Left colon (tissue), 2 donors: ENCODE results near the gene ITGA1. TPM values are rescaled to one million over a fixed set of nuclear protein-coding genes. Genes with fewer than 3 reads are reported as not detected.

Source experiments
- ATAC-seq: fragments of 200-7000 bp; cut with Tn5 transposase; one replicate; pipeline ENCODE4 v1.9.1; 2020; ENCODE audit warnings: mild to moderate bottlenecking, moderate library complexity
- DNase-seq, 2 donors: peaks; one replicate each; pipeline ENCODE4 v3.0.0-alpha.2; 2020
- intact Hi-C, 2 donors: fragments of 100-400 bp; cut with DNase I in 1 of 2; cut with micrococcal nuclease in 1 of 2; formaldehyde crosslinking; loops; one replicate each; pipeline versions ENCODE4 v1.11.2 to v1.14.0; 2022; cut with DNase I, micrococcal nuclease
- total RNA-seq, 2 donors: library from RNA; stranded (reverse); fragmentation: NEBNext Ultra II Directional; extraction: Animal tissue kit (Norgen Biotek cat#: 25700); gene quantifications; one replicate each; pipeline ENCODE4 v1.2.1, GENCODE V29; 2021
- donor health status: DM: no; HTN: no; CAD: no.
- donor health status: DM: yes; HTN: yes; CAD: no.

The ITGA1 gene
- total RNA-seq, 2 donors from 2014 or later: 25.2 to 47.0 TPM

DNA sequence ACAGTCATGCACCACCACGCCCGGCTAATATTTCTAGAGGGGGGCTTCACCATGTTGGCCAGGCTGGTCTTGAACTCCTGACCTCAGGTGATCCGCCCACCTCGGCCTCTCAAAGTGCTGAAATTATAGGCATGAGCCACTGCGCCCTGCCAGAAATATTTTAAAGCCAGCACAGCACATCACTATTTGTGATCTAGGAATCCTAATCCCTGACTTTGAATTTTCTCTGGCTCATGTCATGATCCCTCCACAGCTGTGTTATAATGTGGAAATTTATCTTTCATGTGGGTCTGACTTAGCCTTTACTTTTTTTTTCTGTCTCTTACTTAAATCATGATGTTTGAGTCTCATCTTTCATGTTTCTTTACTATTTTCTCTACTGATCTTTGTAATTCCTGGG is 18.7 kb upstream of the ITGA1 start:
- no peak for DNase-seq
- intact Hi-C loops: no loop called here
- ATAC-seq: no peak

DNA sequence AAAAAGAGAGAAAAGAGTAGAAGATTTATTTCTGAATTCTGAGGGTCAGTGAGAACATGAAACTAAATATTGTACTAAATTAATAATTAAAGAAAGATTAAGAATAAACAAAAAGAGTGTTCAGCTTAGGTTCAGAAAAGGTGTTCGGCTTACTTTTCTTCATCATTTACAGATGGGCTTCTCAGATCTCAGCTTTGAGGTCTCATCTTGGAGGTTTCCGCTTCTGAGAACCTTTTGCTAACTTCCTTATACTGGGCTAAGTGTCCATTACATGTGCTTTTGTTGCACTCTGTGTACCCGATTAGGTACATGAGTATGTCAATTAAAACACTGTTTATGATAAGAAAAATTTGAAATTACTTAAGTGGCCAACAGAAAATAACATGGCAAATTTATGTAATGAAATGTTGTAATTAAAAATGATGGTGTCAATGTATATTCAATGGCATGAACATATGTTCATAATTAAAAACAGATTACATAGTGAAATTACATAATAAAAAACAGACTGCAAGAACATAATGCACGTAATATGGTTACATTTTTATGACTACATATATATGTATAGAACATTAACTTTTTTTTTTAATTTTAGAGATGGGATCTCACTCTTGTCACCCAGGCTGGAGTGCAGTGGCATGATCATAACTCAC is 17.3 kb upstream of the ITGA1 start:
- DNase-seq (no peak), ATAC-seq (no peak)
- intact Hi-C loops: no loop called here

DNA sequence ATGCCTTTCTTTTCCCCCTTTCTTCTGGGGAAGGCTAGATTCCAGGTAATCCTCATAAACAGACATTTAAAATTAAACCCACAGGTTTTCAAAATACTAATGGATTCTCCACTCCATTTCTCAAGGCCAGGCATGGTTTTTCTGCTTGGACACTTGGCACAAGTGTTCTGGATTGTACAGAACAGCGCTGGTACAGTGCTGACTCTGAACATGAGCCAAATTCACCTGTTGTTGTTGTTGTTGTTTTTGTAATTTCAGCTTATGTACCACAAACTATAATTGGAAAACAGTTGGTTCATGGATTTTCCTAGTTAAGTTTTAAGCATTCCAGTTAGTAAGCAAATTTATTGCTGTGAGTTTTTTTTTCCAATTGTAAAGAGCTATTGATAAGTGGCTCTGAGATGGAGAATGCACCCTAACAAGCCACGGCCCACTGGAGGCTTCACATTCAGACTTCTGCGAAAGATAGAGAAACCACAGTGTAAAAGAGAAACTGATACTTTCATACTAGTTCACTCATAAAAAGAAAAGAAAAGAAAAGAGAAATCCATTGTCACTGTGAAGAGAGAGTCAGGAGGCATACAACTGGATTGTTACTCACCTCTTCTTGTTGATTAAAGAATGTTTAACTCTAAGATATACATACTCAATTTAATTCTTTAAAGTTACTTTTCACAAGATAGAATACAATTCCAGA is 16.2 kb upstream of the ITGA1 start:
- intact Hi-C loops: no loop called here
- ATAC-seq (no peak), DNase-seq (no peak)

DNA sequence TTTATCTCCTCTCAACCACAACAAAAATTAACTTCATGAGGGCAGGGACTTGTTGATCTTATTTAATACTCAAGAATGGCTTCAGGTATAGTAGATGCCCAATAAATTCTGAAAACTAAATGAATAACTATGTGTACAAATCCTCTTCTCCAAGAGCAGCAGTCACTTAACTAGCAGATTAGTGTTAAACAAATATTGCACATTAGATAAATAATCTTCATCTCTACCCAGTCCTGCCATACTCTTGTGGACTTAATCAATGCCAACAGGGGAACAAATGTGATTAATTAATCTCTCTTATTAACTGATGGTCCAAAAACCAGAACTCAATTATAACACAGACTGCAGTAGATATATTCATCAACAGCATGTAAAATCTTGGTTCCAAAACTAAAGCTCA is 15.0 kb upstream of the ITGA1 start:
- ATAC-seq (no peak), DNase-seq (no peak)
- intact Hi-C loops: no loop called here

DNA sequence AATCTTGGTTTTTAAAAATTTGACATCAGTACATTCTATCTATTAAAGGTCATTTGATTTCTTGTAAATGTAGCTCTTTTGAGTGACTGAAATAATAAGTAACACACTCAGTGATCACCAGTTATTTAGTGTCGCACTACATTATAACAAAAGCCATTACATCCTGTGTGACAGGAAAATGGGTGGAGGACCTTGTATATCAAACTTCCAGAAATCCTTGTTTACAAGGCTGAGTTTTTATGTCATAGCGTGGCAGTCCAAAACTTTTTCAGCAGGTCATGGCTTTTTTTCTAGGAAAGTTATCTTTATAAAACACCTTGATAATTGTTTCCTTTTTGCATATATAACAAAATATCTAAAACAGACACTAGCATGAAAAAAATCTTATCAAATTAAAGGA is 14.4 kb upstream of the ITGA1 start:
- no peak for DNase-seq
- intact Hi-C loops: no loop called here

DNA sequence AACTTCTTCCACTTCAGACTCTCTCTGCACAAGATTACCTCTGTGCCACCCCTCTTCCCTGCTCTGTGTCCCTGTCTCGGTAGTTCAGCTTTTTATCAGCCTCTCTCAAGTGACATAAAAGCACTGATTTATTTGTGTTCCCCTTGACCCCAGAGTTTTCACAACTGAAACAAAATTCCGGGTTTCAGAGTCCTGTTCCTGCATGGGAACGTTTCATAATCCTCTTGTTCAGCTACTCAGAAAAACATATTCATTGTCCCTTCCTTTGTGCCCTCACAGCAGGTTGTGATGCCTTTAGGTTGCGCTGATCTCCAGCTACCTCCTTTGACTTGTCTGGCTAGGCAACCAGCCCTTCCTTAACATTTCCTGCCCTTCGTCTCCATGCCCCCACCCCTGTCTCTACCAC is 13.7 kb upstream of the ITGA1 start:
- ATAC-seq (no peak), DNase-seq (no peak)
- intact Hi-C loops: no loop called here

More for the DNA sequence above, 14.4 kb upstream of the ITGA1 start:
- ATAC-seq: no peak

DNA sequence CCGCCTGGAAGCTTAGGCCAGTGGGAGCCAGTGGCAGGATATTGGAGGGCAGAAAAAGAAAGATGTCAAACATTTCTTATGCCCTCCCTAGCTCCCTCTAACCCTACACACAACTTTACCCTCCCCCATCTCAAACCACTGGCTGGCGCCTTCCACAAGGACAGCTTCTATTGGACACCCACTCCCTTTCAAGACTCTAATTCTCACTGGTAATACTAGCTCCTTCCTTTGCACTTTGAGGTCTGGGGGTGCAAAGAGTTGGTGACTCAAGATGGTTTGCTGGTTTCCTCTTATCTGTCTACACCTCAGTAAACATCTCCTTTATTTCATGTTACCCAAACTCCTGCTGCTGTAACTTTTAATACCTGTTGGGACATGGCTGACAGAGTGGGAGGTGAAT is 11.6 kb upstream of the ITGA1 start:
- ATAC-seq: no peak

DNA sequence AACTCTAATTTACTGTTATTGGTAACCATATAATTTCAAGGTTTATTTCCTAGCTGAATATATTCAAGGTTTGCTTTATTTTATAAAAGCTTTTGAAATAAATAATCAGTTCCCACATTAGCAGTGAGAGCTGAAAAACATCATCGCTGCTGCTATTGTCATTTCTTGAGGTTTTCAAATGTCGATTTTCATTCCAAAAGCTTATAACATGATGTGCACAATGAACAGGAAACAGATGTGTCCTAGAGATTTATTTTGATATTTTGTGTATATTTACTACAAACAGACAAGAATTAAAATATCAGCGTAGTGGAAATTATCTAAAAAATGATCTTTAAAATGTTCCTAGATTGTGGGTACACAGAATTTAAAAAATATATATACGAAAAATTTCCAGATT is 10.5 kb upstream of the ITGA1 start:
- no peak for ATAC-seq
- intact Hi-C loops: no loop called here

More for the DNA sequence above, 11.6 kb upstream of the ITGA1 start:
- intact Hi-C loops: no loop called here
- peak in 1 of 2 donors; percentile 4 for DNase-seq

DNA sequence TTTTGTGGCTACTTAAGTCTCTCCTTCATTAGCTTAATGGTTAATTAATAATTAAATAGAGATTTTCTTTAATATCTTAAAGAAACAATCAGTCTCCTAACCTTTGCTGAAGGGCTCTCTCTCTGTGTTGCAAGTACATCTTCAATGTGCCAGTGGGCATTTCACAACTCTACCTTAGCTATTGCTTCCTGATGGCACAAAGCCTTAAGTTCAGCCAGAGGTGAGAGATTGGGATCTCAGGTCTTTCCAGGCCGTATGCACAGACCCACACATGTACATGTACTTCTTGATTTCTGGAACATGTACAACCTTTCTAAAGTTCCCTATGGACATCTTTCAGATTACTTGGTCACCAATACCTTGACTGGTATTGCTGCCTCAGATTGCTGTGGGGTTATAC is 8.9 kb upstream of the ITGA1 start:
- ATAC-seq: no peak
- no peak for DNase-seq
- intact Hi-C loops: no loop called here

More for the DNA sequence above, 10.5 kb upstream of the ITGA1 start:
- DNase-seq: no peak

DNA sequence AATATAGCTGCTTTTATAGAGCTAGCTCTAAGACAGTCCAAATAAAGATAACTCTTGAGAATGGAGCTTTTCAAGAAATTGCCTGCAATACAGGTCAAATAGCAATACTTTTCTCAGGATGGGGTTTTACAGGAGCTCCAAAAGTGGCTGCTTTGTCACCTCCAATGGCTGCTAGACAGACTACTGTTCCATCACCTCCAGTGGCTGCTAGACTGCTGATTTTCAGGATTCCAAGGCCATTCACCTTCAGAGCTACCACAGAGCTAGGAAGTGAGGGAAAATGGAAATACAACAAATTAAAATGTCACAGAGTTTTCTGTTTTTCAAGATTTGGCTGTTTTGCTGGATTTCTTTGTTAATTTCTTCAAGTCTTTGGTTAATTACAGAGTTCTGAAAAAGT is 8.5 kb upstream of the ITGA1 start:
- DNase-seq (no peak), ATAC-seq (no peak)
- intact Hi-C loops: no loop called here

DNA sequence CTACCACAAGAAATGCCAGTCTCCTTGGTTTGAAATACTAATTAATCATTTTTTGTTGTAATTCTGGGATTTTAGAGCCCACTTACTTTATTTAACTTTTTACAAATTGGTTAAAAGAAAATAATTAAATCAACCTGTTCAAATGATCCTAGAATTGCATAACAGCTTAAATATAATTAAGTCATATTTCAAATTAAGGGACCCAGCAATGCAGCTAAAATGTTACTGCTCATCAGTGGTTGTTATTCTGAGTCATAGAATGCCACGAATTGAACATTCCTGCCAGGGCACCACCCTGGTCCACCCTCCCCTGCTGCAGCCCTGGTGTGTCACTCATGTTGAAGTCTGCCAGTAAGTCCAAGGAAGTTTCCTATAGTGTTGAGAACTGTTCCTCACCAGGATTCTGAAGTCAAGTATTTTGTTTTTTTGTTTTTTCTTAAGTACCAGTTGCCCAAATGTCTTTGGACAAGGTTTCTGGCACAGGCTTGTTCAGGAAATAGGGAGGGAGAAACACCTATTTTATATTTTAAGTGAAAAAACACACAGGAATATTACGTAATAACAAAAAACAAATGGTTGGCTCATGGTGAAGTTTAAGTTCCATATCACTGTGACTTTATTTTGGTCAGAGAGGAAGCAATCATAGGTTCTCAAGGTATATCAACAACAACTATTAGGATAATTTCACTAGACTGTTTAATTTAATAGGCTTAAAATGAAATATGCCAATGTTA is 4.3 kb upstream of the ITGA1 start:
- ATAC-seq (no peak), DNase-seq (peak; percentile 8 to 38)
- intact Hi-C loops: loop anchor here in 1 of 2 donors (10.0 kb wide), 1 partner anchor 311 kb away; no protein-coding TSS in a partner anchor

DNA sequence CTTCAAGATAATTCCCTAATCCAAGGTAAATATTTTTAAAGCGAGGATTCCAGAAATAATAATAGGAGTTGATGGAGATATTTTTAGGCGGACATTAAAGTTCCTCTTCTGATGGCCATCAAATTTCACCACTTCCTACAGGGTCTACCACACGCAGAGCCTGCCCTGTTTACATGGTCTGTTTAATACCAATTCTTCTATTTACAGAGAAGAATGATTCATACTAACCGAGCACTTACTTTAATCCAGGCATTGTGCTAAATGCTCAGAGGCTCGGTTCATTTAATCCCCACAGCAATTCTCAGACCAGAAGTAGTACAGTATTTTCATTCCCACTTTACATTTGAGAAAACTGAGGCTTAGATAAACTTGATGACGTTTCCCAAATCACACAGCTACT is 3.0 kb upstream of the ITGA1 start:
- intact Hi-C loops: loop anchor here in 1 of 2 donors (10.0 kb wide), 1 partner anchor 310 kb away; no protein-coding TSS in a partner anchor
- DNase-seq (no peak), ATAC-seq (no peak)

DNA sequence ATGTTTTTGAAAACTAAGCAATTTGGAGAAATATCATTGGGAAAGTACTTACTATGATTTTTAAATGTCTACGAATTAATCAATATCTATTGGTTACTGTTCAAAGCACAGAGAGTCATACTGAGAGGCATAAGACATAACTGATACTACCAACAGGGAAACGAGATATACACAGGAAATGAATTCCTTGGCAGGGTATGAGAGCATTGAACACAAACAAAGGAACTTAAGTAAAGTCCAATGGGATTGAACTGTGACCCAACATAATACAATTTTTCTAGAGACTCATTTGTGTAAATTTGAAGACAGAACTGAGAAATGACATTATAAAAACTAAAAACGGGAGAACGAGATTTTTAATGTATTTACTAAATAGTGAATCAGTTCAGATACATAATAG is 1.3 kb upstream of the ITGA1 start:
- DNase-seq: no peak
- ATAC-seq: no peak
- intact Hi-C loops: loop anchor here in 1 of 2 donors (2.0 to 10.0 kb wide), 2 partner anchors 128 to 308 kb away; no protein-coding TSS in a partner anchor

DNA sequence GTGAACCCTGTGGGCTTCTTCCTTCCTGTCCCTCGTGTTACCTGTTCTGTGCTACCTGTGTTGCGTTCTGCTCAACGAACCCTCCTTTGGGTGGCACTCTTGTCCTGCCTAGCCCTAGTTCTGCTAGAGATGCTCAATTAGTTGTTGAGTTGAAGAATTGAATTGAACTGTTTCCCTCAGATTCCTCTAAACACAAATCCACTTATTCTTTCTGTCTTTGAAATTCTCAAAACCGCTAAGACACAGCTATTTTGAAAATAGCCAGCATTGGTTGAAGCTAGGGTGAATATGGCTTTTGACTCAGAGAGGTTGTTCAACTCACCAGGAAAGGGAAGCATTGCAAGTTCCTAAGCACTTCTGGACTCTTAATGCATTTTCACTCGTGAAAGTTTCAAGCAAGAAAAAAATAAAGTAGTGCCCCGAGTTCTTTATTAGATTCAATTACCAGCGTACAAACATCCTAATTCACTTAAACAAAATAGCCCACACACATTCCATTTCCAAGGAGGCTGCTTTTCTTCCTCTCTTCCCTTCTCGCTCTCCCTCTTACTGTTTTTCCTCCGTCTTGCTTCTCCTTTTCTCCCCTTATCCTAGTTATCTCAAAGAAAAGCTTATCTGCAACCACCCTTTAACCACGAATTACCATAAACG is 642 bp upstream of the ITGA1 start:
- peak; percentile 41 to 63 for DNase-seq
- intact Hi-C loops: loop anchor here in 1 of 2 donors (2.0 to 10.0 kb wide), 2 partner anchors 128 to 308 kb away; no protein-coding TSS in a partner anchor
- ATAC-seq: peak; percentile 68

DNA sequence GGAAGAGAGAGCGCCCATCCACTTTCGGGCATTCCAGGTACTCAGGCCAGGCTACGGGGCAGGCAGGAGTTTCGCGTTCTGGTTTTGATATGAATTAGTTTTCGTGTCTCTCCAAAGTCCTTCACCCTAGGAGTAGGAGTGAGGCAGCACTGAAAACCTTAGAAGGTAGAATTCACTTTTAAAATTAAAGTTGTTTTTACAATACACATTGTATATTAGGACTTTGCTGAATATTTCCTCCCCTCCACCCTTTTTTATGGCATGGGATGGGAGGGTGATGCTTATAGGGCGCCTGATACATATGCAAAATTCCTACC is 747 bp downstream of the ITGA1 start:
- DNase-seq (no peak), ATAC-seq (peak; percentile 49)
- intact Hi-C loops: loop anchor here in 1 of 2 donors (10.0 kb wide), 1 partner anchor 306 kb away; no protein-coding TSS in a partner anchor

DNA sequence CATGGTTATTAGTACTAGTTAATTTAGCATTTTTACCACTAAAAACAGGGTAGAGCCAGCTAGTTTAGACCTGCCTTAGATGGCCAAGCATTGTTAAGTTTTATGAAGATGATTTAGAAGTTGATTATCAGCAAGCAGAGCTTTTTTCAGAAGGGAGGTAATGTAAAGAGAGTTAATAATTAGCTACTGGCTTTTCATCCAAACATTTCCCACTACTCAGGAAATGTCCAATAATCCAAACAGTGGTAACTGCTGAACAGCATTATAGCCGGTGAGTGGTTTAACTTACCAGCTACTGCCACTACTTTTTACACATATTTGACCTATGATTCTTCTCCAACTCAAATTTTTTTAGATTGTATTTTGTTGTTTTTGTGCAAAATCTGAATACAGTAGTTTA is 1.7 kb downstream of the ITGA1 start:
- intact Hi-C loops: loop anchor here in 1 of 2 donors (10.0 kb wide), 1 partner anchor 305 kb away; no protein-coding TSS in a partner anchor
- DNase-seq (no peak), ATAC-seq (peak; percentile 20)

DNA sequence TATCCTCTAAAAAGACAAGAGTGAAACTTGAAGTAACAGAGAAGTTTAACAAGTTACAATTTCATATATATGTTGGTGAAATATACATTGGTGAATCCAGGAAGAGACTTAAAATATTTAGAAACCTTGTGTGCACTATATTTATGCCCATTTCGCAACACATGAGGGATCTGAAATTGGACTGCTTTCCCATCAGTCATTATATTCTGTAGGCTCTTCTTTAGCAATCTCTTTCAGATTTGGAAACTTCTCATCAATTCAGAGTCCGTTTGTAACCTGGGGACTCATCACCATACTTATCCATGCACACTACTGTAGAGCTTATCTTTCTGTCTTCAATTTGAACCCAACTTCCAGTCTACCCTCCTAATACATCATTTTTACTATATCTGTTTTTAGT is 2.1 kb downstream of the ITGA1 start:
- DNase-seq (no peak), ATAC-seq (no peak)
- intact Hi-C loops: loop anchor here in 1 of 2 donors (10.0 kb wide), 2 partner anchors 105 to 305 kb away; no protein-coding TSS in a partner anchor

DNA sequence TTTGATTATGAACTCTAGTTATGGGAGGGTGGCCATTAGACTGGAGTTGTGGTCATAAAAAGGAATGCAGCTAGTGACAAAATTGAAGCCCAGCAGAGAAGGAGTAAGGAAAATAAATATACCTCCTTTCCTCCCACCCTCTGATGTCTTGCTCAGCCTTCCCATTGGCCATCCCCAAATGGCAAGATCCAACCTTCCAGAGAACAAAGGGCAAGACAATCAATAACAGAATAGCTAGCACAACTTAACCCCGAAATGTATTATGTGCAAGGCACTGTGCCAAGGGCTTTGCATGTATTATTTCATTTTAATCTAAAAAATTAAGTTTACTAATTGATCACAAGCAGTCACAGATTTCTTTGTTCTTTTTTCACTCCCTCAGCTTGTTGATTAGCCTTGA is 3.6 kb downstream of the ITGA1 start:
- intact Hi-C loops: loop anchor here in 1 of 2 donors (10.0 kb wide), 1 partner anchor 103 kb away; no protein-coding TSS in a partner anchor
- ATAC-seq (no peak), DNase-seq (no peak)

DNA sequence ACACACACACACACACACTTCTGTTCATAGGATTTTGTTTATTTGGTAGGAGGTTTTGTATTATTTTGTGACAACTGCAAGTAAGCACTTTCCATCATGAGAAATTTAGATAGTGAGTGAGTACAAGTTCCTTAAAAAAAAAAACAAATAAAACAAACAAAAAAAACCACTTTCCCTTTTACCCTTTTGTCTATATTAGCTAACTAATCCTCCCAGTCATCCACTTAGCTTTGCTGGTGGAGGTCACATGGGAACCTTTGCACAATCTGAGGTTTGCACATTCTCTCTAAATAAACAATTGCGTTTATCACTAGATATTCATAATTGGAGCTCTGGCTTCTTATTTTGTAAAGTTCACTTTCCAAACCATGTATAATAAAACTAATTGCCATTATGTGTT is 6.8 kb downstream of the ITGA1 start:
- DNase-seq: no peak
- intact Hi-C loops: loop anchor here in 1 of 2 donors (10.0 kb wide), 1 partner anchor 100 kb away; no protein-coding TSS in a partner anchor
- ATAC-seq: no peak
